Kidney (tissue), 14 donors: ENCODE results near the gene SLC5A9. TPM values are rescaled to one million over a fixed set of nuclear protein-coding genes. Genes with fewer than 3 reads are reported as not detected.

ENCODE experiments used
- DNase-seq, 5 donors: peaks; one replicate each; pipeline ENCODE4 v3.0.0-alpha.2; 2013 to 2020
- FAIRE-seq: peaks from 2 replicates; lab custom pipeline; 2012; peaks lifted over from hg19 to GRCh38; lab: Jason Lieb, UNC
- H3K27ac ChIP-seq, 2 donors: one replicate each; pipeline ENCODE4 v1.7.0; 2013; ENCODE audit warnings: low read depth in 2 of 2, low read length in 2 of 2, inconsistent platforms in 1 of 2
- H3K27me3 ChIP-seq: one replicate; pipeline ENCODE4 v1.7.1; 2013; ENCODE audit warnings: low read length, inconsistent platforms; ENCODE audit not compliant: control insufficient read depth, insufficient read depth
- H3K36me3 ChIP-seq, 3 donors: one replicate each; pipeline versions ENCODE4 v1.7.0 to v1.7.1; 2013; ENCODE audit warnings: low read length in 3 of 3, control low read depth in 1 of 3, inconsistent platforms in 1 of 3; ENCODE audit not compliant: insufficient read depth in 3 of 3, control insufficient read depth in 2 of 3
- H3K4me1 ChIP-seq, 3 donors: one replicate each; pipeline versions ENCODE4 v1.7.0 to v1.7.1; 2013; ENCODE audit warnings: low read length in 3 of 3, inconsistent platforms in 1 of 3, low read depth in 1 of 3; ENCODE audit not compliant: control insufficient read depth in 2 of 3, insufficient read depth in 2 of 3
- H3K4me3 ChIP-seq, 3 donors: one replicate each; pipeline versions ENCODE4 v1.7.0 to v1.8.1; 2013; ENCODE audit warnings: low read length in 3 of 3, control low read depth in 1 of 3, inconsistent platforms in 1 of 3
- H3K9ac ChIP-seq, 3 donors: one replicate each; pipeline versions ENCODE4 v1.7.0 to v1.7.1; 2013; ENCODE audit warnings: low read length in 3 of 3, control low read depth in 1 of 3, inconsistent platforms in 1 of 3
- H3K9me3 ChIP-seq, 3 donors: one replicate each; pipeline versions ENCODE4 v1.7.0 to v1.7.1; 2013; ENCODE audit warnings: low read length in 3 of 3, control low read depth in 1 of 3, inconsistent platforms in 1 of 3; ENCODE audit not compliant: control insufficient read depth in 2 of 3, insufficient read depth in 1 of 3
- intact Hi-C: fragments of 100-400 bp; cut with DNase I; formaldehyde crosslinking; loops from one replicate; pipeline ENCODE4 v1.11.1; 2022
- polyA plus RNA-seq: library from polyadenylated mRNA; stranded (reverse); fragments of 350-450 nt; fragmentation: Illumina TruSeq; extraction: RNeasy Lipid Tissue Mini Kit (QIAGEN cat#74804); gene quantifications from one replicate; pipeline ENCODE4 v1.2.3, GENCODE V29; 2014; ENCODE audit warnings: low read depth, low replicate concordance; ENCODE audit not compliant: insufficient read depth
- total RNA-seq: library from RNA; stranded (reverse); fragmentation: NEBNext Ultra II Directional; extraction: Animal tissue kit (Norgen Biotek cat#: 25700); gene quantifications from one replicate; pipeline ENCODE4 v1.2.1, GENCODE V29; 2021
- TF ChIP-seq, protein P1 (sequence below): IDR thresholded peaks from 3 replicates; pipeline ENCODE4 v1.5.1; 2012; ENCODE audit warnings: mild to moderate bottlenecking, moderate library complexity, borderline replicate concordance; ENCODE audit not compliant: insufficient read depth; ENCODE audit errors: extremely low read depth
- donor health status: control.
- donor health status: control.
- donor health status: control.
- donor health status: control.
- donor health status: control.
- donor health status: DM: yes; HTN: yes; CAD: no.
- donor health status: Normal renal cell carcinoma (clear cell type).

Gene SLC5A9
- total and polyA plus RNA-seq, 2 donors from 2014 or later, result 2.3 to 4.4 TPM

DNA sequence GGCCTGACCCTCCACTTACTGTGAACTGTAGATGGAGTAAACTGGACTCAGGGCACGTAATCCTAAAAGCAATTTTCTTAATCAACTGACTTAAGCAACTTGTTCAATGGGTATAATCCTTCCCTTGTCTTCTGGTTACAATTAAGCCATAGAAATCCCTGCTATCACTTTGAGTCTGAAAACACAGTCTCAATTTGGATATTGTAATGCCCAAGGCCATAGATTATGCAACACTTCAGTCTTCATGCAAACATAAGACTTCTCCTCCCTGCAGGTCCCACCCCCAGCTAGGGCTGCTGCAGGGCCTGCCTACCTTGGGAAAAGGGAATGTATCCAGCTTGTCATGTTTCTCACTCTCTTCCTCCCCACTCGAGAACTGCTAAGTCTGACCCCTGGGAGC lies 6.2 kb upstream of the SLC5A9 start:
- Histone ChIP-seq H3K4me1 (peaks cover 0 to 2% (median 0%) of the 10 kb centered on the region in 3 donors), H3K9ac (no peak overlapping the region), H3K9me3 (peaks cover 0 to 1% (median 0%) of the 10 kb centered on the region in 3 donors), H3K36me3 (no peaks in the 10 kb centered on the region), H3K4me3 (no peak overlapping the region), H3K27ac (no peak overlapping the region), H3K27me3 (no peaks in the 10 kb centered on the region)
- intact Hi-C loops, result no loop called here
- DNase-seq (no peak), FAIRE-seq (no peak)
- TF ChIP-seq, protein P1, sequence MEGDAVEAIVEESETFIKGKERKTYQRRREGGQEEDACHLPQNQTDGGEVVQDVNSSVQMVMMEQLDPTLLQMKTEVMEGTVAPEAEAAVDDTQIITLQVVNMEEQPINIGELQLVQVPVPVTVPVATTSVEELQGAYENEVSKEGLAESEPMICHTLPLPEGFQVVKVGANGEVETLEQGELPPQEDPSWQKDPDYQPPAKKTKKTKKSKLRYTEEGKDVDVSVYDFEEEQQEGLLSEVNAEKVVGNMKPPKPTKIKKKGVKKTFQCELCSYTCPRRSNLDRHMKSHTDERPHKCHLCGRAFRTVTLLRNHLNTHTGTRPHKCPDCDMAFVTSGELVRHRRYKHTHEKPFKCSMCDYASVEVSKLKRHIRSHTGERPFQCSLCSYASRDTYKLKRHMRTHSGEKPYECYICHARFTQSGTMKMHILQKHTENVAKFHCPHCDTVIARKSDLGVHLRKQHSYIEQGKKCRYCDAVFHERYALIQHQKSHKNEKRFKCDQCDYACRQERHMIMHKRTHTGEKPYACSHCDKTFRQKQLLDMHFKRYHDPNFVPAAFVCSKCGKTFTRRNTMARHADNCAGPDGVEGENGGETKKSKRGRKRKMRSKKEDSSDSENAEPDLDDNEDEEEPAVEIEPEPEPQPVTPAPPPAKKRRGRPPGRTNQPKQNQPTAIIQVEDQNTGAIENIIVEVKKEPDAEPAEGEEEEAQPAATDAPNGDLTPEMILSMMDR, result no peak

DNA sequence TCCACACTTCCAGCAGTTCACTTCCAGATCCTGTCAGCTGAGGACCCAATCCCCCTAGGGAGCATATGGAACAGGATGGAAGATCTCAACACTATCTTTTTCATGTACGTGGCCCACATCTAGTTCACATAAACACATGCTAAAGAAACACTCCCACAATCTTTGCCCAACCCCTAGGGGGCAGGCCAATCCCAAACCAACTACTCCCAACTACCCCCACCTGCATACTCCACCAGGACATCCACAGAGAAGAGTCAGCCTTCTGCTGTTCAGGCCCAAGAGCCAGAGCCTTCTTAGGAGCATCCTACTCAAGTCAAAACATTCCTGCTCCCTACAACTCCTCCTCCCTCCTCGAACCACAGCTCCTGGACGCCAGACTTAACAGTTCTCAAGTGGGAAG lies 5.6 kb upstream of the SLC5A9 start:
- FAIRE-seq, result no peak
- Histone ChIP-seq H3K9ac (no peak overlapping the region), H3K36me3 (no peaks in the 10 kb centered on the region), H3K4me1 (peaks cover 0 to 5% (median 3%) of the 10 kb centered on the region in 3 donors), H3K9me3 (peaks cover 0 to 1% (median 0%) of the 10 kb centered on the region in 3 donors), H3K27me3 (no peaks in the 10 kb centered on the region), H3K4me3 (no peak overlapping the region), H3K27ac (no peak overlapping the region)
- intact Hi-C loops, result no loop called here
- no peak for DNase-seq
- TF ChIP-seq, protein P1, result no peak

DNA sequence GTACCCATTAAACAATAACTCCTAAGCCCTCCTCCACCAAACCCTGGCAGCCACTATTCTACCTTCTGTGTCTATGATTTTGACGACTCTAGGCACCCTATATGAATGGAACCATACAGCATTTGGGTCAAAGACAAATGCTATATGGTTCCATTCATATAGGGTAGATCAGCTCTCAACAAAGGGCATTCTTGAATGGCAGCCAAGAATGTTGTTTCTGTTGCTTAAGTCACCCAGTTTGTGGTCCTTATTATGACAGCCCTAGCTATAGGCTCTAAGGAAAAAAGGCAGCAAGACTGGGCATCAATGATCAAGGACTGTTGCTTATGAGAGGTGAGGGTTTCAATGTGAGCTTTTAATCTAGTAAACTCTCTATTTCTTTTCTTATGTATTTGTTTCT lies 4.7 kb upstream of the SLC5A9 start:
- DNase-seq (no peak), FAIRE-seq (no peak)
- no peaks in the 10 kb centered on the region for H3K36me3 ChIP-seq
- no peak overlapping the region for H3K4me3 ChIP-seq
- H3K9me3 ChIP-seq, result peaks cover 0 to 1% (median 0%) of the 10 kb centered on the region in 3 donors
- intact Hi-C loops, result no loop called here
- H3K27me3 ChIP-seq, result no peaks in the 10 kb centered on the region
- TF ChIP-seq, protein P1, result no peak
- H3K27ac ChIP-seq, result no peak overlapping the region
- no peak overlapping the region for H3K9ac ChIP-seq
- H3K4me1 ChIP-seq, result peaks cover 0 to 8% (median 7%) of the 10 kb centered on the region in 3 donors

DNA sequence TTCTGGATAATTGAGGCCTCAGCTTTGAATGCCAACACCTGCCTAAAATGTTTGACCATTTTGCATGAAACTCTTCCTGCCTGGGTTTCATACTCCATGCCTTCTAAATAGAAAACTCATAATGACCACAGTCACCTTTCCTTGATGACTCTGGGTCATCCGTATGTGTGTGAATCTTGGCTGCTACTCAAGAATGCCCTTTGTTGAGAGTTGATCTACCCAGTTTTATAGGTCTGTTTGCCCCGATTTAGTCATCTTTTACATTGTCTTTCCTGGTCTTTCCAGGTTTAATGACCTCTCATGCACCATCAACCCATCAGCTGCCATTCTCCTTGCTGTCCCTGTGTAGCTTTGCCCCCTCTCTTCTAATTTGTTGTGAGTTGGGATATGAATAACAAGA lies 2.7 kb upstream of the SLC5A9 start:
- TF ChIP-seq, protein P1, result no peak
- Histone ChIP-seq H3K27me3 (no peaks in the 10 kb centered on the region), H3K4me1 (peaks cover 0 to 19% (median 13%) of the 10 kb centered on the region in 3 donors), H3K9me3 (peaks cover 0 to 1% (median 0%) of the 10 kb centered on the region in 3 donors), H3K4me3 (no peak overlapping the region), H3K36me3 (no peaks in the 10 kb centered on the region), H3K27ac (no peak overlapping the region), H3K9ac (no peak overlapping the region)
- no peak for DNase-seq
- FAIRE-seq, result no peak
- intact Hi-C loops, result no loop called here
